Activated naive CD4-positive, alpha-beta T cell treated with anti-CD3 and anti-CD28 coated beads, Interleukin-2, amount 10 ng/mL, durations not matched to agents 7 days and 5 days (primary cell): ENCODE data around the gene KIN.
"Not testable (repeated sequence)": the region's sequence is repeated elsewhere in the genome, so short reads cannot be mapped to it uniquely, and the experiment has no call there.

ENCODE experiments used
- CTCF ChIA-PET: fragments of 350-600 bp; sonication (Branson Sonifier 250); formaldehyde crosslinking; loops from one replicate; lab custom pipeline; 2021; ENCODE audit warnings: antibody characterized with exemption; lab: Charles Lee
- DNase-seq: peaks from one replicate; pipeline ENCODE4 v3.0.0-alpha.2; 2020
- H3K27ac Mint-ChIP-seq: one replicate; pipeline ENCODE4 v1.8.0; 2021; ENCODE audit warnings: mild to moderate bottlenecking, moderate library complexity, mixed read lengths
- H3K27me3 Mint-ChIP-seq: one replicate; pipeline ENCODE4 v1.8.0; 2021; ENCODE audit warnings: mild to moderate bottlenecking, mixed read lengths
- H3K36me3 Mint-ChIP-seq: one replicate; pipeline ENCODE4 v1.8.0; 2021; ENCODE audit warnings: mixed read lengths
- H3K4me1 Mint-ChIP-seq: one replicate; pipeline ENCODE4 v1.8.0; 2021; ENCODE audit warnings: mixed read lengths
- H3K4me3 Mint-ChIP-seq: one replicate; pipeline ENCODE4 v1.8.0; 2021; ENCODE audit warnings: mild to moderate bottlenecking, moderate library complexity, mixed read lengths
- H3K9me3 Mint-ChIP-seq: one replicate; pipeline ENCODE4 v1.8.0; 2021; ENCODE audit warnings: mixed read lengths

KIN gene

GRCh38 chr10:7811743-7812142, 23.9 kb upstream of the KIN start:
- H3K4me1 Mint-ChIP-seq, H3K36me3 Mint-ChIP-seq, H3K27ac Mint-ChIP-seq, CTCF ChIA-PET, H3K4me3 Mint-ChIP-seq, DNase-seq, H3K9me3 Mint-ChIP-seq: not testable (repeated sequence)
- peaks cover 29% of the 10 kb centered on the region for H3K27me3 Mint-ChIP-seq

DNA sequence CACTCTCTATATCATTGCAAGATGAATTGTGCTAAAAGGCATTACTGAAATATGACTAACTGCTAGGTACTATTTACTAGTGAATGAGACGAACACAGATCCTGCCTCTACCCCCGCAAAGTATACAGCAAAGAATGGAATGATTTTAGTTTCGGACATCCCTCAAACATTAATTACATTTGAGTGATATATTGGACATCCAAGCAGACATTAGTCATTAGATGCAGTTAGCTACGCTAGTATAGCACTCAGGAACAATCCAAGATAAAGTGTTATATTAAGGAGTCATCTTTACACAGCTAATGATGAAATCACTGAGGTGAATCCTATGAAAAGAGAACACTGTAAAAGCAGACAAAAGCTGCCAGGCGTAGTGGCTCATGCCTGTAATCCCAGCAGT, 23.2 kb upstream of the KIN start:
- no peaks in the 10 kb centered on the region for H3K4me1 Mint-ChIP-seq
- DNase-seq: no peak
- no peak overlapping the region for H3K4me3 Mint-ChIP-seq
- H3K27me3 Mint-ChIP-seq: peaks cover 22% of the 10 kb centered on the region
- no peak overlapping the region for H3K27ac Mint-ChIP-seq
- no peaks in the 10 kb centered on the region for H3K9me3 Mint-ChIP-seq
- CTCF ChIA-PET: no interaction called here
- peaks cover 9% of the 10 kb centered on the region for H3K36me3 Mint-ChIP-seq

DNA sequence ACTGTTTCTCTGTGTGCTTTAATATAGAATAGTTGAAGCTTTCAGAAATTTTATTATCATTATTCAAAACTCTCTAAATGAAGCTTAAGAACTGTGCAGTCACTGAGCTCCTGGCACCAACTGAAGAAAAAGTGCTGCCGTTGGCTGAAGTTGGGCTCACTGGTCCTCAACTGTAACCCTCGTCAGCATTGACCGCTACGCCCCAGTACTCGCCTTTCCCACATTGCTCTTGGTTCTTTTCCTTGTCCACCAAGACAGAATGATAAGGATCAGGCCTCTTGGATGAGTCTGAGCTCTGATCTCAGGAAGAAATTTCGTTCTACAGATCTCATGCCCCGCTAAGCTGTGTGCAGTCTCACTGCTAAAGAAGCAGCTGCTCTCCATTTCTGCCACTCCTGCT, 22.6 kb upstream of the KIN start:
- CTCF ChIA-PET: no interaction called here
- no peak overlapping the region for H3K27ac Mint-ChIP-seq

GRCh38 chr10:7808686-7809267, 21.0 kb upstream of the KIN start:
- peaks cover 24% of the 10 kb centered on the region for H3K36me3 Mint-ChIP-seq
- no peak overlapping the region for H3K27ac Mint-ChIP-seq
- H3K9me3 Mint-ChIP-seq: no peaks in the 10 kb centered on the region
- H3K4me1 Mint-ChIP-seq: no peaks in the 10 kb centered on the region
- CTCF ChIA-PET: interaction anchor here (0.7 to 1.1 kb wide), 2 partner anchors 9 to 813 kb away, joined by 3 read pairs; partner anchors contain the start of gene TAF3
- peaks cover 10% of the 10 kb centered on the region for H3K27me3 Mint-ChIP-seq
- no peak overlapping the region for H3K4me3 Mint-ChIP-seq
- no peak for DNase-seq

More for the DNA sequence above, 22.6 kb upstream of the KIN start:
- Mint-ChIP-seq H3K36me3 (peaks cover 9% of the 10 kb centered on the region), H3K9me3 (no peaks in the 10 kb centered on the region), H3K4me3 (no peak overlapping the region), H3K4me1 (no peaks in the 10 kb centered on the region), H3K27me3 (peaks cover 17% of the 10 kb centered on the region)
- DNase-seq: no peak

- no peak for DNase-seq
- Mint-ChIP-seq H3K27me3 (no peaks in the 10 kb centered on the region), H3K36me3 (peaks cover 48% of the 10 kb centered on the region), H3K4me1 (no peaks in the 10 kb centered on the region), H3K9me3 (no peaks in the 10 kb centered on the region), H3K27ac (no peak overlapping the region), H3K4me3 (no peak overlapping the region)
- CTCF ChIA-PET: no interaction called here
Measured at GRCh38 chr10:7804741-7805140, 16.9 kb upstream of the KIN start.

DNA sequence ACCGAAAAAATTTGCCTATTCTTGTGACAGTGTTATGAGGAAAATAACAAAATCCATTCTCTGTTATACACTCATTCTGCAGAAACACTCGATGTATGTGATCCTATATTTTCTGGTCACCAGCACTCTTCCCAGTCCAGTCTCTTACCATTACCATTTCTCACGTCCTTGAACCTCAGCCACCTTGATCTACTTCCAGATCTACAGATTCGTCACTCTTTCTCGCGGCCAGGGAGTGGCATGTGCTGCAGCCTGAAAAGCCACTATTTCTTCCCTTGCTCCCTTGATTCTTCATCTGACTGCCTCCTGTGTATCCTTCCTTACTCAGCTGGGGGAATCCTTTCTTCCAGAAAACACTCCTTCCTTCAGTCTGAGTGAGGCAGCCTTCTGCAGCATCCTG, 16.4 kb upstream of the KIN start:
- H3K4me3 Mint-ChIP-seq: no peak overlapping the region
- H3K36me3 Mint-ChIP-seq: peaks cover 54% of the 10 kb centered on the region
- CTCF ChIA-PET: interaction anchor here (0.9 kb wide), 1 partner anchor 14 kb away, joined by 3 read pairs; the partner anchor contains the start of gene TAF3
- no peaks in the 10 kb centered on the region for H3K27me3 Mint-ChIP-seq
- no peaks in the 10 kb centered on the region for H3K4me1 Mint-ChIP-seq
- H3K27ac Mint-ChIP-seq: no peak overlapping the region
- no peak for DNase-seq
- H3K9me3 Mint-ChIP-seq: no peaks in the 10 kb centered on the region

DNA sequence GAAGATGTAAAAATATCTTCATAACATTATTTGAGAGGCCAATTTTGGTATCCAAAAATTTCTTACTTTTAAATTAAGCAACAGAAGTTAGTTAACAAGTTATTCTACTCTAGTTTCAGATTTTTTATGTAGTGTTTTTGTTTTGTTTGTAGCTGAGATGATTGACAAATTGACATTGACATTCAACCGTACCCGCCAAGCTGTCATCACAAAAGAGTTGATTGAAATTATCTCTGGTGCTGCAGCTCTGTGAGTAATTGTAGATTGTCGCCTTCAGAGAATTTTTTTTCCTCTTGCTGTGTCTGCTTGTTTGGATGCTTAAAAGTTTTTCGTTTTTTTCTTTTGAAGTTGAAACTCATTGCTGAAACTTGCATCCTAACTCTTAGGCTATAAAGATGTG, 14.8 kb upstream of the KIN start:
- H3K4me1 Mint-ChIP-seq: no peaks in the 10 kb centered on the region
- H3K9me3 Mint-ChIP-seq: no peaks in the 10 kb centered on the region
- H3K36me3 Mint-ChIP-seq: peaks cover 58% of the 10 kb centered on the region
- no peak for DNase-seq
- CTCF ChIA-PET: interaction anchor here (1.5 kb wide), 1 partner anchor 277 kb away, joined by 3 read pairs; no protein-coding TSS in a partner anchor
- no peak overlapping the region for H3K4me3 Mint-ChIP-seq
- no peak overlapping the region for H3K27ac Mint-ChIP-seq
- no peaks in the 10 kb centered on the region for H3K27me3 Mint-ChIP-seq

DNA sequence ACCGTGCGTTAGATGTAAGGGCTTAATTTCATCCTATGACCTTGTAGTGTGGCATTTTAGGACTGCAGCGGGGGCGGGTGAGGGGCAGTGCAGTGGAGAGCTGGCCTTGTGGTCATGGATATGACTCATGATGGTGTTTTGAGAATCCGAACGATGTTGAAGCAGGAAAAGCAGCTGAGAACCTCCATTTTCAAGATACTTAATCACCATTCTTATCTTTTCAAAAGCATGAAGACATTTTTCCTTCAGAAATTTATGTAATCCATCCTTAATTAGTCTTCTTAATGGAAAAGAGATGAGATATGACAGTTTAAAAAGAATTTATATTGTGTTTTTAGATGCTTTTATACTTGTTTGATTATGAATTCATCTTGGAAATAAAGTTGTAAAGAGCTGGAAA, 9.8 kb upstream of the KIN start:
- DNase-seq: no peak
- Mint-ChIP-seq H3K4me3 (no peak overlapping the region), H3K27ac (no peak overlapping the region), H3K36me3 (peaks cover 42% of the 10 kb centered on the region), H3K27me3 (no peaks in the 10 kb centered on the region), H3K4me1 (peaks cover 12% of the 10 kb centered on the region), H3K9me3 (no peaks in the 10 kb centered on the region)
- CTCF ChIA-PET: interaction anchor here (0.6 kb wide), 1 partner anchor 435 kb away, joined by 3 read pairs; no protein-coding TSS in a partner anchor

- no peaks in the 10 kb centered on the region for H3K27me3 Mint-ChIP-seq
- DNase-seq: no peak
- no peak overlapping the region for H3K4me3 Mint-ChIP-seq
- H3K4me1 Mint-ChIP-seq: peaks cover 32% of the 10 kb centered on the region
- H3K36me3 Mint-ChIP-seq: peaks cover 42% of the 10 kb centered on the region
- no peak overlapping the region for H3K27ac Mint-ChIP-seq
- no peaks in the 10 kb centered on the region for H3K9me3 Mint-ChIP-seq
- CTCF ChIA-PET: interaction anchor here (0.6 kb wide), 1 partner anchor 19 kb away, joined by 3 read pairs; no protein-coding TSS in a partner anchor
Measured at GRCh38 chr10:7795605-7796004, 7.8 kb upstream of the KIN start.

GRCh38 chr10:7794251-7795026, 6.6 kb upstream of the KIN start:
- no peak overlapping the region for H3K4me3 Mint-ChIP-seq
- CTCF ChIA-PET: no interaction called here
- no peak for DNase-seq
- no peaks in the 10 kb centered on the region for H3K9me3 Mint-ChIP-seq
- H3K27me3 Mint-ChIP-seq: no peaks in the 10 kb centered on the region
- peaks cover 42% of the 10 kb centered on the region for H3K4me1 Mint-ChIP-seq
- H3K27ac Mint-ChIP-seq: no peak overlapping the region
- H3K36me3 Mint-ChIP-seq: peaks cover 38% of the 10 kb centered on the region

DNA sequence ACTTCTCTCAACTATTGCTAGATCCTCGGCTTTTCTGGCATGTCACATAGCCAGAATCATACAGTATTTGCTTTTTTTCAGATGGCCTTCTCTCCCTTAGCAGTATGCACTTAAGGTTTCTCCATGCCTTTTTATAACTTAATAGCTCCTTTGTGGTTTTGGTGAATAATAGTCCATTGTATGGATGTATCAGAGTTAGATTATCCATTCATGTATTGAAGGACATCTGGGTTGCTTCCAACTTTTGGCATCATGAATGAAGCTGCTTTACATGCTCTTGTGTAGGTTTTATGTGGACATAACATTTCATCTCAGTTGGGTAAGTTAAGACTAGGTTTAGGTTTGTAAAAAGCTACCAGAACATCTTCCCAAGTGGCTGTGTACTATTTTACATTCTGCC, 4.7 kb upstream of the KIN start:
- Mint-ChIP-seq H3K4me3 (no peak overlapping the region), H3K27me3 (no peaks in the 10 kb centered on the region), H3K36me3 (peaks cover 31% of the 10 kb centered on the region), H3K4me1 (peaks cover 50% of the 10 kb centered on the region), H3K27ac (no peak overlapping the region), H3K9me3 (no peaks in the 10 kb centered on the region)
- DNase-seq: no peak
- CTCF ChIA-PET: no interaction called here

DNA sequence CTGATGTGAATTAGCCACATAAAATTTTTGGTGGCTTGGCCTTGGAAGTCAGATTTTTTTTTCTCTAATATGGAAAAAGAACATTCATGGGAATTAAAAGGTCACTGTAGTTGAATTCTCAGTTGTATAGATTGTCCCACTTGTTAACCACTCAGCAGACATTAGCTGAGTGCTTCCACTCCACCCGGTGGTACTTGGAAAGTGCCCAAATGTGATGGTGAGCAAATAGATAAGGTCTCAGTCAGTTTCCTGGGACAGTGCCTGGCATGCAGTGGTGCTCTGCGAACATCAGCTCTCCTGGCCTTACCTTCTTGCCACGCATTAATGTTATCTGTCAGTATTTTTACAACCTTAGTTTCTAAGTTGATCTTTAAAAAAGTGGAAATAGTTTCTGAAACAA, 1.6 kb upstream of the KIN start:
- no peak overlapping the region for H3K4me3 Mint-ChIP-seq
- H3K36me3 Mint-ChIP-seq: peaks cover 20% of the 10 kb centered on the region
- CTCF ChIA-PET: no interaction called here
- no peak for DNase-seq
- peak overlapping the region; percentile 43 for H3K27ac Mint-ChIP-seq
- no peaks in the 10 kb centered on the region for H3K27me3 Mint-ChIP-seq
- no peaks in the 10 kb centered on the region for H3K9me3 Mint-ChIP-seq
- H3K4me1 Mint-ChIP-seq: peaks cover 57% of the 10 kb centered on the region

- Mint-ChIP-seq H3K4me1 (peaks cover 56% of the 10 kb centered on the region), H3K27me3 (no peaks in the 10 kb centered on the region), H3K9me3 (no peaks in the 10 kb centered on the region), H3K27ac (no peak overlapping the region), H3K4me3 (no peak overlapping the region), H3K36me3 (peaks cover 20% of the 10 kb centered on the region)
- CTCF ChIA-PET: interaction anchor here (0.6 to 1.4 kb wide), 4 partner anchors 17 to 263 kb away, joined by 3 to 4 read pairs (median 3); partner anchors contain the start of gene TAF3
- DNase-seq: no peak
Measured at GRCh38 chr10:7788639-7789286, 970 bp upstream of the KIN start.

GRCh38 chr10:7787150-7787856, 490 bp downstream of the KIN start:
- no peak for DNase-seq
- Mint-ChIP-seq H3K27me3 (no peaks in the 10 kb centered on the region), H3K4me1 (peaks cover 48% of the 10 kb centered on the region), H3K36me3 (peaks cover 20% of the 10 kb centered on the region), H3K4me3 (no peak overlapping the region), H3K9me3 (no peaks in the 10 kb centered on the region), H3K27ac (no peak overlapping the region)
- CTCF ChIA-PET: interaction anchor here (1.0 to 1.4 kb wide), 2 partner anchors 31 to 101 kb away, joined by 3 to 4 read pairs; partner anchors contain the start of gene TAF3
